Osteoblast (primary cell): ENCODE results near the gene PPFIA4. TPM values are rescaled to one million over a fixed set of nuclear protein-coding genes. Genes with fewer than 3 reads are reported as not detected.
A peak's percentile ranks its signal among the peaks of the same experiment; 100 is the strongest.

Experiments used
- DNase-seq: peaks from one replicate; pipeline ENCODE4 v3.0.0; 2011; ENCODE audit warnings: low spot score, mixed read lengths; ENCODE audit not compliant: insufficient read length; ENCODE audit errors: missing footprints
- H2AFZ ChIP-seq: 2 replicates; pipeline ENCODE4 v1.6.0; 2011; ENCODE audit warnings: mild to moderate bottlenecking, low read length
- H3K27ac ChIP-seq: 2 replicates; pipeline ENCODE4 v1.5.1; 2011; ENCODE audit warnings: mild to moderate bottlenecking, low read depth, low read length, moderate library complexity
- H3K27me3 ChIP-seq: 2 replicates; pipeline ENCODE4 v1.6.0; 2012; ENCODE audit warnings: mild to moderate bottlenecking, control low read depth, inconsistent platforms, low read length, moderate library complexity; ENCODE audit not compliant: insufficient read depth
- H3K36me3 ChIP-seq: 2 replicates; pipeline ENCODE4 v1.5.1; 2011; ENCODE audit warnings: mild to moderate bottlenecking, low read length, control low read depth, moderate library complexity; ENCODE audit not compliant: insufficient read depth
- H3K4me1 ChIP-seq: 2 replicates; pipeline ENCODE4 v1.5.1; 2011; ENCODE audit warnings: mild to moderate bottlenecking, low read length, control low read depth, moderate library complexity; ENCODE audit not compliant: insufficient read depth
- H3K4me2 ChIP-seq: 2 replicates; pipeline ENCODE4 v1.6.0; 2011; ENCODE audit warnings: mild to moderate bottlenecking, low read length; ENCODE audit not compliant: insufficient read depth
- H3K4me3 ChIP-seq: fragments of 200-600 bp; sonication (generic); 3 replicates; pipeline ENCODE4 v1.5.1; 2012; ENCODE audit warnings: mild to moderate bottlenecking, low read length, inconsistent platforms; ENCODE audit not compliant: insufficient read depth
- H3K79me2 ChIP-seq: 2 replicates; pipeline ENCODE4 v1.6.0; 2012; ENCODE audit warnings: mild to moderate bottlenecking, low read length, control low read depth, inconsistent platforms; ENCODE audit not compliant: insufficient read depth
- H3K9me3 ChIP-seq: 2 replicates; pipeline ENCODE4 v1.5.1; 2011; ENCODE audit warnings: low read depth, low read length, control low read depth
- H4K20me1 ChIP-seq: 2 replicates; pipeline ENCODE4 v1.6.0; 2012; ENCODE audit warnings: mild to moderate bottlenecking, low read length, control low read depth; ENCODE audit not compliant: insufficient read depth
- CTCF ChIP-seq: IDR thresholded peaks from 2 replicates; pipeline ENCODE4 v1.5.1; 2011; ENCODE audit warnings: mild to moderate bottlenecking, low read depth, low read length, moderate library complexity; ENCODE audit errors: extremely low read depth
- total RNA-seq: library from RNA; depleted of rRNA; stranded (reverse); fragments of >200 nt; gene quantifications from 2 replicates; pipeline ENCODE4 v1.2.3, GENCODE V29; 2012

The PPFIA4 gene
- total RNA-seq, 1 donor = 10.9 TPM

DNA sequence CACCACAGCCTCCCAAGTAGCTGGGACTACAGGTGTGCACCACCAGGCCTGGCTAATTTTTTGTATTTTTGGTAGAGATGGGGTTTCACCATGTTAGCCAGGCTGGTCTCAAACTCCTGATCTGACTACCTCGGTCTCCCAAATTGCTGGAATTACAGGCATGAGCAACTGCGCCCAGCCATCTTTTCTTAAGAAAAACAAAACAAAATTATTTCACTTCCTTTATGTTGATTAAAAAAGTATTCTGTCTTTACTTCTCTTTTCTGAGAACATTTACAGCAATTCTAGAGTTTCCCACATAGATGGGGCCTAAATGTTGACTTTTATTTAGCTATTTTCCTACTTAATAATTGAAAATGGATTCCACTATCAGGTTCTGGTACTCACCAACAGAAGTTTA, 36.4 kb upstream of the PPFIA4 start:
- H3K36me3 ChIP-seq = no peaks in the 10 kb centered on the region
- H3K79me2 ChIP-seq = no peaks in the 10 kb centered on the region
- no peak for TF ChIP-seq CTCF
- H3K9me3 ChIP-seq = no peaks in the 10 kb centered on the region
- H3K4me2 ChIP-seq = no peak overlapping the region
- DNase-seq = no peak
- H3K27ac ChIP-seq = no peak overlapping the region
- peaks cover 43% of the 10 kb centered on the region for H3K27me3 ChIP-seq
- H4K20me1 ChIP-seq = no peaks in the 10 kb centered on the region
- no peak overlapping the region for H3K4me3 ChIP-seq
- no peak overlapping the region for H2AFZ ChIP-seq
- no peaks in the 10 kb centered on the region for H3K4me1 ChIP-seq

GRCh38 chr1:202991112-202991511, 35.2 kb upstream of the PPFIA4 start:
- DNase-seq = no peak
- peaks cover 48% of the 10 kb centered on the region for H3K27me3 ChIP-seq
- no peak overlapping the region for H2AFZ ChIP-seq
- no peak overlapping the region for H3K27ac ChIP-seq
- no peak for TF ChIP-seq CTCF
- H3K4me1 ChIP-seq = no peaks in the 10 kb centered on the region
- H4K20me1 ChIP-seq = no peaks in the 10 kb centered on the region
- no peak overlapping the region for H3K4me3 ChIP-seq
- H3K9me3 ChIP-seq = no peaks in the 10 kb centered on the region
- H3K79me2 ChIP-seq = no peaks in the 10 kb centered on the region
- no peaks in the 10 kb centered on the region for H3K36me3 ChIP-seq
- no peak overlapping the region for H3K4me2 ChIP-seq

DNA sequence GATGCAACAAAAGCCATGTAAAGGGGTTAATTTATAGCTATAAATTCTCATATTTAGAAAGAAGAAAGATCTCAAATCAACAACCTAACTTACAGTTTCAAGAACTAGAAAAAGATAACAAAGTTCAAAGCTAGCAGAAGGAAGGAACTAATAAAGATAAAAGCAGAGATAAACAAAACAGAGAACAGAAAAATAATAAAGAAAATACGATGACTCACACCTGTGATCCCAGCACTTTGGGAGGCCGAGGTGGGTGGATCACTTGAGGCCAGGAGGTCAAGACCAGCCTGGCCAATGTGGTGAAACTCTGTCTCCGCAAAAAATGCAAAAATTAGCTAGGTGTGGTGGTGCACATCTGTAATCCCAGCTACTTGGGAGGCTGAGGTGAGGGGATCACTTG, 31.5 kb upstream of the PPFIA4 start:
- Histone ChIP-seq H3K27ac (no peak overlapping the region), H3K4me2 (no peak overlapping the region), H3K4me1 (no peaks in the 10 kb centered on the region), H3K79me2 (no peaks in the 10 kb centered on the region), H2AFZ (no peak overlapping the region), H3K9me3 (no peaks in the 10 kb centered on the region), H4K20me1 (no peaks in the 10 kb centered on the region), H3K4me3 (no peak overlapping the region), H3K36me3 (no peaks in the 10 kb centered on the region), H3K27me3 (peaks cover 44% of the 10 kb centered on the region)
- no peak for DNase-seq
- TF ChIP-seq CTCF = no peak

GRCh38 chr1:202998836-202999750, 27.2 kb upstream of the PPFIA4 start:
- H3K27ac ChIP-seq = no peak overlapping the region

More at GRCh38 chr1:202998836-202999750, 27.2 kb upstream of the PPFIA4 start:
- H4K20me1 ChIP-seq = no peaks in the 10 kb centered on the region
- TF ChIP-seq CTCF = peak; percentile 89
- H3K4me2 ChIP-seq = peak overlapping the region; percentile 75
- H3K36me3 ChIP-seq = no peaks in the 10 kb centered on the region
- H3K9me3 ChIP-seq = no peaks in the 10 kb centered on the region
- H3K4me1 ChIP-seq = no peaks in the 10 kb centered on the region
- H3K4me3 ChIP-seq = peak overlapping the region; percentile 32
- peaks cover 24% of the 10 kb centered on the region for H3K27me3 ChIP-seq
- H2AFZ ChIP-seq = peak overlapping the region; percentile 88
- H3K79me2 ChIP-seq = no peaks in the 10 kb centered on the region
- DNase-seq = peak; percentile 61
